Epithelial cell of proximal tubule (primary cell): ENCODE results near the gene STAM2. TPM values are rescaled to one million over a fixed set of nuclear protein-coding genes. Genes with fewer than 3 reads are reported as not detected.
"Not testable (repeated sequence)": the region's sequence is repeated elsewhere in the genome, so short reads cannot be mapped to it uniquely, and the experiment has no call there.

Source experiments
- DNase-seq: peaks from one replicate; pipeline ENCODE4 v3.0.0-alpha.2; 2011; ENCODE audit warnings: low read depth
- H3K4me3 ChIP-seq: 2 replicates; pipeline ENCODE4 v1.5.1; 2011; ENCODE audit warnings: low read depth, mild to moderate bottlenecking, low read length
- total RNA-seq: library from RNA; depleted of rRNA; stranded (reverse); fragments of >200 nt; gene quantifications from 2 replicates; pipeline ENCODE4 v1.2.3, GENCODE V29; 2015
- TF ChIP-seq, protein P1 (sequence below): conservative IDR thresholded peaks from 2 replicates; pipeline ENCODE4 v1.5.1; 2012; ENCODE audit warnings: low read depth, mild to moderate bottlenecking, low read length

The STAM2 gene
- total RNA-seq, 1 donor from 2014 or later = 18.7 TPM

DNA sequence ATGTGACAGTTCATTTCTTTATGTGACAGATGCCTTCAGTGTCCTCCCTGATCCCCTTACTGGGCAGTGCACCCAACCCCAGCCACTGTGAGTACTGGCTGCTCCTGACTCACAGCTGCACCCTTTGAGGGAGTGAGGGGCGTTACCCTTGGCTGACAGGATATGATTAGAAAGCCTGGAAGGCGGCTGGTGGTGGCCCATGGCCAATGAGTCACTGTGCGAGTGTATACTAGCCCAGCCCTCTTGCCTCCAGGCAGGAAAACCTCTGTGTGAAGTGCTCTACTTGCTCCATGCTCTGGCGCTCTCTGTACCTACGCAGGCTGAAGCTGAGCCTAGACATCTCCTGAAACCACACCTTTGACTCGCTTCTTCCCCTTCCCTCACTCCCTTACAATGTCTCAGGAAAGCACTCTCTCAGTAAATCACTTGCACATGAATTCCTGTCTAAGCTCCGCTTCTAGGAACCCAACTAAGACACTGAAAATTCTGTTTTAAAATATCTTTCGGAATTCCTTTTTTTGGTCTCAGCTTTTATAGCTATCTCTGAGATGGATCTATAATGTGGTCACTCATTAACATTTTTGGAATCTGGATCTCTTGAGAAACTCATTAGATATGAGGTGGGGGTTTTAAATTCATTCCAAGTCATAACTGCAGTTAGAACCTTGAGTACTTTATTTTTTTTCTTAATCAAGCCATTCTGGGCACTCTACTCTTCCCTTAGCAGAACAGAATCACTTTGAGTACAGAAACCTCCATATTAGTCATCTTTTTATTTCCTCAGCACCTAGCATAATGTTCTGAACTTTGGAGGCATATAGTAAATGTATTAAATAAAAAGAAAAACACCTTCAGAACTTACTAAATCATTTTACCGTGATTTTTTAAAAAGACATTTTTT lies 25.3 kb upstream of the STAM2 start:
- TF ChIP-seq, protein P1, sequence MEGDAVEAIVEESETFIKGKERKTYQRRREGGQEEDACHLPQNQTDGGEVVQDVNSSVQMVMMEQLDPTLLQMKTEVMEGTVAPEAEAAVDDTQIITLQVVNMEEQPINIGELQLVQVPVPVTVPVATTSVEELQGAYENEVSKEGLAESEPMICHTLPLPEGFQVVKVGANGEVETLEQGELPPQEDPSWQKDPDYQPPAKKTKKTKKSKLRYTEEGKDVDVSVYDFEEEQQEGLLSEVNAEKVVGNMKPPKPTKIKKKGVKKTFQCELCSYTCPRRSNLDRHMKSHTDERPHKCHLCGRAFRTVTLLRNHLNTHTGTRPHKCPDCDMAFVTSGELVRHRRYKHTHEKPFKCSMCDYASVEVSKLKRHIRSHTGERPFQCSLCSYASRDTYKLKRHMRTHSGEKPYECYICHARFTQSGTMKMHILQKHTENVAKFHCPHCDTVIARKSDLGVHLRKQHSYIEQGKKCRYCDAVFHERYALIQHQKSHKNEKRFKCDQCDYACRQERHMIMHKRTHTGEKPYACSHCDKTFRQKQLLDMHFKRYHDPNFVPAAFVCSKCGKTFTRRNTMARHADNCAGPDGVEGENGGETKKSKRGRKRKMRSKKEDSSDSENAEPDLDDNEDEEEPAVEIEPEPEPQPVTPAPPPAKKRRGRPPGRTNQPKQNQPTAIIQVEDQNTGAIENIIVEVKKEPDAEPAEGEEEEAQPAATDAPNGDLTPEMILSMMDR = no peak

DNA sequence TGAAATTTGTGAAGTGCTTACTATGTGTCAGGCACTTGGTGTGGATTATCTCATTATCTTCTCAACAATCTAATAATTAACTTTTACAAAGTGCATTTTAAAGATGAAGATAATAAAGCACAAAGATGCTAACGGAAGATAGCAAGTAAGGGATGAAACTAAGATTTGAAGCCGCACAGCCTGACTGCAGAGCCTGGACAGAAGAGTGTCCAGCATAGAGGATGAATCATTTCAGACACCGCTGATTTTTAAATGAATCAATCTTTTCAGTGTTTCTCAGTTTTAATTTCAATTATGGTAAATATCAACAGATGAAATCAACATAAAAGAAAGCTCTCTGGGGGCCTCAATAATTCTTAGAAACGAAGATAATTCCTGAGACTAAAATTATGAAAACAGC lies 24.5 kb upstream of the STAM2 start:
- TF ChIP-seq, protein P1 = no peak
- DNase-seq = no peak
- H3K4me3 ChIP-seq = no peak overlapping the region

More for the DNA sequence above, 25.3 kb upstream of the STAM2 start:
- peak overlapping the region; percentile 17 for H3K4me3 ChIP-seq
- peak; percentile 83 for DNase-seq

DNA sequence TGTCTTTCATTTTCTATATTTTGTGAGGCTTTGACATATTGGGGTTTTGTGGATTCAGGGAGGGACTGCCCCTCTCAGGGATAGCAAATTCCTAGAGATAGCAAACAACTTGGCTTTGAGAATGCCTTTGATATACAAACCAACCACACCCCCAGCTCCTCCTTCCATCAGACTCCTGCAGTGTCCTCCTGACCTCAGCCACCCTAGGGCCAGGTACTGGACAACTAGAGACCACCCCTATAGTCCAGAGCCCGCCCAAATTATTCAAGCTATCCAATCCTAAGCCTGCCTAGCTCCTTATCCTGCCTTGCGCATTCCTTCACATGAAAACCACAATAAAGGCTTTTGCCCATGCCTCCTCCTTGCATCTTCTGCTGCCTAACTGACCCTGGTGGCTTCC lies 22.9 kb upstream of the STAM2 start:
- no peak for DNase-seq
- no peak overlapping the region for H3K4me3 ChIP-seq
- TF ChIP-seq, protein P1 = no peak

DNA sequence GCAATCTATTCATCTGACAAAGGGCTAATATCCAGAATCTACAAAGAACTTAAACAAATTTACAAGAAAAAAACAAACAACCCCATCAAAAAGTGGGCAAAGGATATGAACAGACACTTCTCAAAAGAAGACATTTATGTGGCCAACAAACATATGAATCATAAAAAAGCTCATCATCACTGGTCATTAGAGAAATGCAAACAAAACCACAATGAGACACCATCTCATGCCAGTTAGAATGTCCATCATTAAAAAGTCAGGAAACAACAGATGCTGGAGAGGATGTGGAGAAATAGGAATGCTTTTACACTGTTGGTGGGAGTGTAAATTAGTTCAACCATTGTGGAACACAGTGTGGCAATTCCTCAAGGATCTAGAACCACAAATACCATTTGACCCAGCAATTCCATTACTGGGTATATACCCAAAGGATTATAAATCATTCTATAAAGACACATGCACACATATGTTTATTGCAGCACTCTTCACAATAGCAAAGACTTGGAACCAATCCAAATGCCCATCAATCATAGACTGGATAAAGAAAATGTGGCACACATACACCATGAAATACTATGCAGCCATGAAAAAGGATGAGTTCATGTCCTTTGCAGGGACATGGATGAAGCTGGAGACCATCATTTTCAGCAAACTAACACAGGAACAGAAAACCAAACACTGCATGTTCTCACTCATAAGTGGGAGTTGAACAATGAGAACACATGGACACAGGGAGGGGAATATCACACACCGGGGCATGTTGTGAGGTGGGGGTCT lies 22.1 kb upstream of the STAM2 start:
- not testable (repeated sequence) for H3K4me3 ChIP-seq, DNase-seq

DNA sequence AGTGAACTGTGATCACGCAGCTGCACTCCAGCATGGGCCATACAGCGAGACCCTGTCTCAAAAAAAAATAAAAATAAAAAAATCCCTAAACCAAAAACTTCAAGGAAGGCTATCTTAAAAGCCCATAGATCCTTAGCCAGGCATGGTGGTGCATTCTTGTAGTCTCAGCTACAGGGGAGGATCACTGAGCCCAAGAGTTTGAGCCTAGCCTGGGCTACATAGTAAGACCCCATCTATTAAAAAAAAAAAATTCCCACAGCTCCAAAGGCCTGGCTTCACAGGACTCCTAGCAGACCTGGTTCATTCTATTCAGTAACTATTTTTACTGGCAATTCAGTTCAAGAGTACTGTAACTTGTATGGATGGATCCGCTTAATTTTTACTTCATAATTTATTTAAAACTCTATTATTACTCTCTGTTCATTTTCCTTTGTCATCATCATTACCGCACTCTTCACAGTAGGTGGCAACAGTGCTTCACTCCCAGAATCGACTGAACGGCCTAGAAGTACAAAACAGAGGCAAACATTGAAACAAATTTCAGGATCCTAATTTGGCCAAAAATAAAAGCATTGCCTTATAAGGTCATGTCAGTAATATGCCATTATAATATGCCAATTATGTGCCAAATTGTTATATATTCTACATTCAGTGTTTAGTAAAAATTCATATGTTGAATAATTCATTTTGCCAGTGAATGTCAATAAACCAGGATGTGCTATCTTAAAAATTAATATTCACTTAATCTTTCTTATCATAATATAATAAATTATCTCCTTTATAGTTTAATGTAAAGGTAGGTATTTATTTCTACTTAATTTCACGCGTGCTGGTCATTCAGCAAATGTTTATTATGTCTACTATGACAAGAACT lies 14.3 kb upstream of the STAM2 start:
- TF ChIP-seq, protein P1 = peak; percentile 95
- H3K4me3 ChIP-seq = no peak overlapping the region
- DNase-seq = no peak

DNA sequence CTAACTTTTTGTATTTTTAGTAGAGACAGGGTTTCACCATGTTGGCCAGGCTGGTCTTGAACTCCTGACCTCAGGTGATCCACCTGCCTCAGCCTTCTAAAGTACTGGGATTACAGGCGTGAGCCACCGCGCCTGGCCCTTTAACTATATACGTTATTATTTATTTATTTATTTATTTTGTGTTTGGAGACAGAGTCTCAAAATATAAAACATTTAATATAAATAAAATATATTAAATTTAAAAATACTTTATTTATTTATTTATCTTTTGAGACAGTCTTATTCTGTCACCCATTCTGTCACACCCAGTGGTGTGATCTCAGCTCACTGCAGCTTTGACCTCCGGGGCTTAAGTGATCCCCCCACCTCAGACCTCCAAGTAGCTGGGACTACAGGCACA lies 11.2 kb upstream of the STAM2 start:
- not testable (repeated sequence) for DNase-seq, H3K4me3 ChIP-seq

DNA sequence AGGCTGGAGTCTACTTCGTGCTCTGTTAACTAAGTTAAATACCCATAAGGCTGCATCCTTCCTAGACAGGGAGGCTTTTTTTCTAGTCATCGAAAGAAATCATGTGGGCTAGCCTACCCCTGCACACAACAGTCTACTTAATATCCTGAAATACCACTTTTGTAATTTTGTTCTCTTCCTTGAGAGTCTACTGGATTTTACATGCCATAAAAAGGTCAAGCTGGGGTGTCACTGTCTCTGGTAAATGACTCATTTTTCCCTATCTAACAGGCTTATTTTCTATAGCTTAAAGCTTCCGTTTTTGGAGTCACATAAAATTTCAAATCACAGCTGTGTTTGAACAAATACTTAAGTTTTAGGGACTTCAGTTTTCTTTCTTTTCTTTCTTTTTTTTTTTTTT lies 10.7 kb upstream of the STAM2 start:
- H3K4me3 ChIP-seq = no peak overlapping the region
- DNase-seq = no peak
- TF ChIP-seq, protein P1 = no peak
